Chondrocyte (in vitro differentiated cells): Measurements from ENCODE around the gene ERP44. TPM values are rescaled to one million over a fixed set of nuclear protein-coding genes. Genes with fewer than 3 reads are reported as not detected.

Experiments used
- DNase-seq: peaks from one replicate; pipeline ENCODE4 v3.0.0; 2021; ENCODE audit warnings: mixed read lengths, low spot score
- H3K27ac Mint-ChIP-seq: one replicate; pipeline ENCODE4 v1.8.0; 2021; ENCODE audit warnings: mild to moderate bottlenecking, moderate library complexity, mixed read lengths; ENCODE audit not compliant: unreplicated experiment
- H3K27me3 Mint-ChIP-seq: 2 replicates; pipeline ENCODE4 v1.8.0; 2021; ENCODE audit warnings: low read depth, mixed read lengths
- H3K36me3 Mint-ChIP-seq: 2 replicates; pipeline ENCODE4 v1.8.0; 2021; ENCODE audit warnings: low read depth, mixed read lengths
- H3K4me1 Mint-ChIP-seq: 2 replicates; pipeline ENCODE4 v1.8.0; 2021; ENCODE audit warnings: low read depth, mild to moderate bottlenecking, mixed read lengths
- H3K4me3 Mint-ChIP-seq: one replicate; pipeline ENCODE4 v1.8.0; 2021; ENCODE audit warnings: mild to moderate bottlenecking, moderate library complexity, mixed read lengths; ENCODE audit not compliant: unreplicated experiment
- H3K9me3 Mint-ChIP-seq: 2 replicates; pipeline ENCODE4 v1.8.0; 2021; ENCODE audit warnings: low read depth, mixed read lengths
- total RNA-seq: library from RNA; stranded (reverse); gene quantifications from 3 replicates; pipeline ENCODE4 v1.2.1, GENCODE V29; 2021
- TF ChIP-seq, protein P1 (sequence below): fragments of 200-600 bp; sonication (generic); IDR thresholded peaks from 2 replicates; pipeline ENCODE4 v1.5.0; 2021; ENCODE audit warnings: antibody characterized with exemption, mild to moderate bottlenecking, moderate library complexity

The ERP44 gene
- total RNA-seq, 1 donor from 2014 or later = 16.6 TPM

DNA sequence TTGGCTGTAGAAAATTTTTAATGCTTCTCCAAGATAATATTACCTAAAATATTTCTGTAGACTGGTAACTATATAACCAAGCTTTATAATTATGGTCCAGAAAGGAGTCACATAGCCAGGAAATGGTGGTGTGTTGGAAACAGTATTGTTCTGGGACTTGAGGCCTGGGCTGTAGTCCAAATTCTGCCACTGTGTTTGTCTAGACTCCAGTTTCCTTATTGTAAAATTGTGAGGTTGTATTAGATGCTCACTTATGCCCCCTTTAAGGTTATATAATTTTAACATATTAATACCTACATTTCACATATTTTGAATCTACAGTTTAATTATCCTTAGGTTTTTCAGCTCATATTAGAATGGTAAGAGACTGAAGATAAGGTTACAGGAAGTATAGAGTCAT, 149.9 kb downstream of the ERP44 start:
- Mint-ChIP-seq H3K27me3 (no peaks in the 10 kb centered on the region), H3K27ac (no peak overlapping the region), H3K4me1 (peaks cover 4% of the 10 kb centered on the region), H3K4me3 (no peak overlapping the region), H3K9me3 (peaks cover 3% of the 10 kb centered on the region), H3K36me3 (peaks cover 7% of the 10 kb centered on the region)
- TF ChIP-seq, protein P1, sequence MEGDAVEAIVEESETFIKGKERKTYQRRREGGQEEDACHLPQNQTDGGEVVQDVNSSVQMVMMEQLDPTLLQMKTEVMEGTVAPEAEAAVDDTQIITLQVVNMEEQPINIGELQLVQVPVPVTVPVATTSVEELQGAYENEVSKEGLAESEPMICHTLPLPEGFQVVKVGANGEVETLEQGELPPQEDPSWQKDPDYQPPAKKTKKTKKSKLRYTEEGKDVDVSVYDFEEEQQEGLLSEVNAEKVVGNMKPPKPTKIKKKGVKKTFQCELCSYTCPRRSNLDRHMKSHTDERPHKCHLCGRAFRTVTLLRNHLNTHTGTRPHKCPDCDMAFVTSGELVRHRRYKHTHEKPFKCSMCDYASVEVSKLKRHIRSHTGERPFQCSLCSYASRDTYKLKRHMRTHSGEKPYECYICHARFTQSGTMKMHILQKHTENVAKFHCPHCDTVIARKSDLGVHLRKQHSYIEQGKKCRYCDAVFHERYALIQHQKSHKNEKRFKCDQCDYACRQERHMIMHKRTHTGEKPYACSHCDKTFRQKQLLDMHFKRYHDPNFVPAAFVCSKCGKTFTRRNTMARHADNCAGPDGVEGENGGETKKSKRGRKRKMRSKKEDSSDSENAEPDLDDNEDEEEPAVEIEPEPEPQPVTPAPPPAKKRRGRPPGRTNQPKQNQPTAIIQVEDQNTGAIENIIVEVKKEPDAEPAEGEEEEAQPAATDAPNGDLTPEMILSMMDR = no peak
- no peak for DNase-seq

DNA sequence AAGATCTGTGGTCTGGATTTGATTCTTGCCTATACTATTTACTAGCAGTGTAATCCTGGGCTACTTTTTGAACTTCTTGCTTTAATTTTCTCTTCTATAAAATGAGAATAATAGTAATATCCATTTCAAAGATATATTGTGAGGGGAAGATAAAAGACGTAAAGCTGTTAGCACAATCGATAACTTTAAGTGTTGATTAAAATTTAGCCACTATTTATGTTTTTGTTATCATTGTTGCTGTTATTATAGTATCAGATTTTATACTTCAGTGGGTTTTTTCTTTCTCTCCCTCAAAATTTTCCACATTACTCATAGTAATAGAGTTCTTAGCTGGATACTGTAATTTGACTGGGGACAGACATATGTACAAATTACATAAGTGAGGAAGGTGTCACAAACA, 150.3 kb downstream of the ERP44 start:
- H3K36me3 Mint-ChIP-seq = peaks cover 6% of the 10 kb centered on the region
- H3K4me3 Mint-ChIP-seq = no peak overlapping the region
- DNase-seq = no peak
- no peak overlapping the region for H3K27ac Mint-ChIP-seq
- H3K4me1 Mint-ChIP-seq = peaks cover 4% of the 10 kb centered on the region
- peaks cover 3% of the 10 kb centered on the region for H3K9me3 Mint-ChIP-seq
- TF ChIP-seq, protein P1 = no peak
- no peaks in the 10 kb centered on the region for H3K27me3 Mint-ChIP-seq

DNA sequence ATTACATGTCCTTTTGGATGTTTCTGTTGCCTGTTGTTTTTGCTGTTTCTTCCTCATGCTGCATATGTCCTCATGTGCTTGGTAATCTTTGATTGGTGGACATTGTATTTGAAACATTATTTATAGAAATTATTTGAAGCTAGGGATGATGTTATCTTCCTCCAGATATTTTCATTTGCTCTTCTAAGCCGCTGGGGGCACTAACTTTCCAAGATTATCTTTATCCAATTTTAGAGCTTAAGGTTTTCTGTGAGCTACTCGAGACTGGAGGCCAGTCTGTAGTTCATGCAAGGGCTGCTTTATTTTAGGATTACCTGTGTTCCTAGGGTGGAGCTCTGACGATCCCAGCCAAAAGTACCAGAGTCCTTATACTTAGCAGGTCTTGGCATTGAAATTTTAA, 151.4 kb downstream of the ERP44 start:
- H3K4me3 Mint-ChIP-seq = no peak overlapping the region
- TF ChIP-seq, protein P1 = peak; percentile 60
- H3K4me1 Mint-ChIP-seq = peaks cover 4% of the 10 kb centered on the region
- H3K36me3 Mint-ChIP-seq = peaks cover 5% of the 10 kb centered on the region
- no peak overlapping the region for H3K27ac Mint-ChIP-seq
- no peaks in the 10 kb centered on the region for H3K9me3 Mint-ChIP-seq
- no peaks in the 10 kb centered on the region for H3K27me3 Mint-ChIP-seq
- no peak for DNase-seq

DNA sequence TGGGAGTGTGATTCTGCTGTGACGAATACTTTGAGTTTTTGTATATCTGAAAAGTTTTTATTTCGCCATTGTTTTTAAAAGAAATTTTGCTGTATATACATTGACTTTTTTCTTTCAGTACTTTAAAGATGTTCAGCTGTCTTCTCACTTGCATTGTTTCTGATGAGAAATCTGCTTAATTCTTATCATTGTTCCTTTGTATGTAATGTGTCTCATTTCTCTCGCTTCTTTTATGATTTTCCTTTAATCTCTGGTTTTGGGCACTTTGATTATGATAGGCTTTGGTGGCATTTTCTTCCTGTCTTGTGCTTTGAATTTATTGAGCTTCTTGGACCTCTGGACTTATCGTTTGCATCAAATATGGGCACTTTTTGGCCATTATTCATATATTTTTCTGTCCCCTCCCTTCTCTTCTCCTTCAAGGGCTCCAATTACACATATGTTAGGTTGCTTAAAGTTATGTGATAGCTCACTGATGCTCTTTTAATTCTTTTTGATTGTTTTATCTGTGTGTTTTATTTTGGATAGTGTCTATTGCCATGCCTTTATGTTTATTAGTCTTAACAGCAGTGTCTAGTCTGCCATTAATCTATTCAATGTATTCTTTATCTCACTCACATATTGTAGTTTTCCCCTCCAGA, 161.7 kb downstream of the ERP44 start:
- no peak overlapping the region for H3K27ac Mint-ChIP-seq
- no peaks in the 10 kb centered on the region for H3K27me3 Mint-ChIP-seq
- H3K36me3 Mint-ChIP-seq = peaks cover 21% of the 10 kb centered on the region
- peaks cover 17% of the 10 kb centered on the region for H3K9me3 Mint-ChIP-seq
- H3K4me1 Mint-ChIP-seq = no peaks in the 10 kb centered on the region
- DNase-seq = no peak
- H3K4me3 Mint-ChIP-seq = no peak overlapping the region
- TF ChIP-seq, protein P1 = no peak

DNA sequence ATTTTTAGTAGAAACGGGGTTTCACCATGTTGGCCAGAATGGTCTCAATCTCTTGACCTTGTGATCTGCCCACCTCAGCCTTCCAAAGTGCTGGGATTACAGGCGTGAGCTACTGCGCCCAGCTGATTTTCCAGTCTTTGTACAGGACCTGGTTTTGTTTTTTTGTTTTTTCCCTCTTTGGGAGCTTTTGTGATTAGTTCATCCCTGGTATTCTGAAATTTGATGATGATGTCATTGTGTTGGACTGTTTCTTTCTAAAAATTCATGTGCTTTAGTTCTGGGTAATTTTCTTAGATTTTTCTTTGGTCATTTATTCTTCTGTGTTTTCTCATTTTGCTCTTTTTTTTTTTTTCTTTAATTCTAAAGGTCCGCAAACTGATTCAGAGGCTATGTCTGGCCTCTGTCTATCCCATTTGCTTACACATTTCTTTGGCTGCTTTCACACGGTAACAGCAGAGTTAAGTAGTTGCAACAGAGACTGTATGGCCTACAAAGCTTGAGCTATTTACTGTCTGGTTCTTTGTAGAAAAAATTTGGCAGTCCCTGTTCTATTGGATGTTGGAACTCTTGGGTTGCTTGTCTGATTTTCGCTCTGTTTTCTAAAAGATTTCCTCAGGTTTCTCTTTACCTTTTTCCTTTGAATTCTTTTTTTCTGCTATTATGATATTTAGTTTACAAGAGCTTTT, 167.5 kb downstream of the ERP44 start:
- no peak for DNase-seq

More for the DNA sequence above, 167.5 kb downstream of the ERP44 start:
- peaks cover 17% of the 10 kb centered on the region for H3K36me3 Mint-ChIP-seq
- TF ChIP-seq, protein P1 = no peak
- peaks cover 7% of the 10 kb centered on the region for H3K9me3 Mint-ChIP-seq
- no peaks in the 10 kb centered on the region for H3K27me3 Mint-ChIP-seq
- peaks cover 9% of the 10 kb centered on the region for H3K4me1 Mint-ChIP-seq
- no peak overlapping the region for H3K4me3 Mint-ChIP-seq
- peak overlapping the region; percentile 68 for H3K27ac Mint-ChIP-seq
